ENCODE measurements around the gene CFHR5.

Gene CFHR5

GRCh38 chr1:197013234-197013633 is 35.9 kb downstream of the CFHR5 start:
- Histone ChIP-seq H2AK5ac (ENCODE audit: low read length) (no peak overlapping the region), H3K27me3 (ENCODE audit: insufficient read depth, low read length) (no peaks in the 10 kb centered on the region), H2BK12ac (ENCODE audit: low read length) (no peak overlapping the region), H3K36me3 (ENCODE audit: control insufficient read depth in 1 of 2, insufficient read depth in 2 of 2, low read length in 2 of 2) (no peaks in the 10 kb centered on the region), H3K79me2 (ENCODE audit: control insufficient read depth, insufficient read depth, low read length, poor library complexity) (no peaks in the 10 kb centered on the region), H2BK120ac (ENCODE audit: insufficient read depth, low read length, poor library complexity) (no peak overlapping the region), H3K18ac (ENCODE audit: low read length) (no peak overlapping the region), H3K9ac (ENCODE audit: low read length) (no peak overlapping the region), H4K12ac (ENCODE audit: low read depth, low read length) (no peak overlapping the region), H3K4me3 (ENCODE audit: low read depth, low read length) (no peak overlapping the region), H4K8ac (ENCODE audit: low read depth, low read length) (no peak overlapping the region), H3K9me3 (ENCODE audit: insufficient read depth, low read depth, low read length) (no peaks in the 10 kb centered on the region), H4K91ac (ENCODE audit: low read depth, low read length) (no peak overlapping the region), H3K27ac (ENCODE audit: low read depth, low read length) (no peak overlapping the region), H2AFZ (ENCODE audit: insufficient read depth, low read length, poor library complexity) (no peak overlapping the region), H3K4me2 (ENCODE audit: low read length) (no peak overlapping the region), H3K4ac (ENCODE audit: low read depth, low read length) (no peak overlapping the region), H3K4me1 (ENCODE audit: control insufficient read depth in 1 of 2, insufficient read depth in 2 of 2, low read length in 2 of 2) (no peaks in the 10 kb centered on the region), H3K14ac (ENCODE audit: low read length) (no peak overlapping the region), H3K79me1 (ENCODE audit: low read length) (no peaks in the 10 kb centered on the region), H3K23ac (ENCODE audit: low read length) (no peak overlapping the region), H2BK5ac (ENCODE audit: low read depth, low read length, poor library complexity) (no peak overlapping the region)
- no CpG with 5 or more reads among the region's 3 CpGs for WGBS (ENCODE audit: extremely low coverage, insufficient coverage, insufficient read length)
- no peak for DNase-seq

- no peak overlapping the region for H2BK5ac ChIP-seq (ENCODE audit: low read depth, low read length, poor library complexity)
- no peak overlapping the region for H3K14ac ChIP-seq (ENCODE audit: low read length)
- H3K4ac ChIP-seq (ENCODE audit: low read depth, low read length), result no peak overlapping the region
- no peak overlapping the region for H2AK5ac ChIP-seq (ENCODE audit: low read length)
- no peak overlapping the region for H4K12ac ChIP-seq (ENCODE audit: low read depth, low read length)
- no peak overlapping the region for H4K8ac ChIP-seq (ENCODE audit: low read depth, low read length)
- H3K9ac ChIP-seq (ENCODE audit: low read length), result no peak overlapping the region
- no CpG with 5 or more reads among the region's 1 CpG for WGBS (ENCODE audit: extremely low coverage, insufficient coverage, insufficient read length)
- no peaks in the 10 kb centered on the region for H3K27me3 ChIP-seq (ENCODE audit: insufficient read depth, low read length)
- no peak overlapping the region for H3K18ac ChIP-seq (ENCODE audit: low read length)
- H3K23ac ChIP-seq (ENCODE audit: low read length), result no peak overlapping the region
- no peak for DNase-seq
- H2BK12ac ChIP-seq (ENCODE audit: low read length), result no peak overlapping the region
- no peaks in the 10 kb centered on the region for H3K79me2 ChIP-seq (ENCODE audit: control insufficient read depth, insufficient read depth, low read length, poor library complexity)
- H3K27ac ChIP-seq (ENCODE audit: low read depth, low read length), result no peak overlapping the region
- H4K91ac ChIP-seq (ENCODE audit: low read depth, low read length), result no peak overlapping the region
- H3K36me3 ChIP-seq (ENCODE audit: control insufficient read depth in 1 of 2, insufficient read depth in 2 of 2, low read length in 2 of 2), result no peaks in the 10 kb centered on the region
- no peaks in the 10 kb centered on the region for H3K9me3 ChIP-seq (ENCODE audit: insufficient read depth, low read depth, low read length)
- H3K4me3 ChIP-seq (ENCODE audit: low read depth, low read length), result no peak overlapping the region
- no peaks in the 10 kb centered on the region for H3K79me1 ChIP-seq (ENCODE audit: low read length)
- no peak overlapping the region for H3K4me2 ChIP-seq (ENCODE audit: low read length)
- H2BK120ac ChIP-seq (ENCODE audit: insufficient read depth, low read length, poor library complexity), result no peak overlapping the region
- no peaks in the 10 kb centered on the region for H3K4me1 ChIP-seq (ENCODE audit: control insufficient read depth in 1 of 2, insufficient read depth in 2 of 2, low read length in 2 of 2)
- no peak overlapping the region for H2AFZ ChIP-seq (ENCODE audit: insufficient read depth, low read length, poor library complexity)
Measured at GRCh38 chr1:197016751-197017150, 39.4 kb downstream of the CFHR5 start.

- Histone ChIP-seq H3K18ac (ENCODE audit: low read length) (no peak overlapping the region), H2BK5ac (ENCODE audit: low read depth, low read length, poor library complexity) (no peak overlapping the region)
Measured at GRCh38 chr1:197017558-197018146, 40.3 kb downstream of the CFHR5 start.

GRCh38 chr1:197021716-197022115 is 44.4 kb downstream of the CFHR5 start:
- no peaks in the 10 kb centered on the region for H3K36me3 ChIP-seq (ENCODE audit: control insufficient read depth in 1 of 2, insufficient read depth in 2 of 2, low read length in 2 of 2)
- H3K79me2 ChIP-seq (ENCODE audit: control insufficient read depth, insufficient read depth, low read length, poor library complexity), result no peaks in the 10 kb centered on the region
- no peak overlapping the region for H3K9ac ChIP-seq (ENCODE audit: low read length)
- no peak overlapping the region for H3K18ac ChIP-seq (ENCODE audit: low read length)
- no CpG with 5 or more reads among the region's 4 CpGs for WGBS (ENCODE audit: extremely low coverage, insufficient coverage, insufficient read length)
- DNase-seq, result no peak
- H3K23ac ChIP-seq (ENCODE audit: low read length), result no peak overlapping the region
- no peak overlapping the region for H2AK5ac ChIP-seq (ENCODE audit: low read length)
- no peak overlapping the region for H2BK12ac ChIP-seq (ENCODE audit: low read length)
- no peak overlapping the region for H2AFZ ChIP-seq (ENCODE audit: insufficient read depth, low read length, poor library complexity)
- no peak overlapping the region for H2BK120ac ChIP-seq (ENCODE audit: insufficient read depth, low read length, poor library complexity)
- H3K14ac ChIP-seq (ENCODE audit: low read length), result no peak overlapping the region
- no peak overlapping the region for H3K4me3 ChIP-seq (ENCODE audit: low read depth, low read length)
- no peak overlapping the region for H4K91ac ChIP-seq (ENCODE audit: low read depth, low read length)
- no peaks in the 10 kb centered on the region for H3K9me3 ChIP-seq (ENCODE audit: insufficient read depth, low read depth, low read length)
- H2BK5ac ChIP-seq (ENCODE audit: low read depth, low read length, poor library complexity), result no peak overlapping the region
- no peak overlapping the region for H3K4ac ChIP-seq (ENCODE audit: low read depth, low read length)
- H3K27ac ChIP-seq (ENCODE audit: low read depth, low read length), result no peak overlapping the region
- no peaks in the 10 kb centered on the region for H3K4me1 ChIP-seq (ENCODE audit: control insufficient read depth in 1 of 2, insufficient read depth in 2 of 2, low read length in 2 of 2)
- no peaks in the 10 kb centered on the region for H3K79me1 ChIP-seq (ENCODE audit: low read length)
- no peaks in the 10 kb centered on the region for H3K27me3 ChIP-seq (ENCODE audit: insufficient read depth, low read length)
- H3K4me2 ChIP-seq (ENCODE audit: low read length), result no peak overlapping the region
- no peak overlapping the region for H4K12ac ChIP-seq (ENCODE audit: low read depth, low read length)
- H4K8ac ChIP-seq (ENCODE audit: low read depth, low read length), result no peak overlapping the region

More at GRCh38 chr1:197017558-197018146, 40.3 kb downstream of the CFHR5 start:
- H3K36me3 ChIP-seq (ENCODE audit: control insufficient read depth in 1 of 2, insufficient read depth in 2 of 2, low read length in 2 of 2), result no peaks in the 10 kb centered on the region
- H3K9me3 ChIP-seq (ENCODE audit: insufficient read depth, low read depth, low read length), result no peaks in the 10 kb centered on the region
- no peaks in the 10 kb centered on the region for H3K79me2 ChIP-seq (ENCODE audit: control insufficient read depth, insufficient read depth, low read length, poor library complexity)
- H3K23ac ChIP-seq (ENCODE audit: low read length), result no peak overlapping the region
- no peak overlapping the region for H2AK5ac ChIP-seq (ENCODE audit: low read length)
- no peaks in the 10 kb centered on the region for H3K79me1 ChIP-seq (ENCODE audit: low read length)
- no peak overlapping the region for H2AFZ ChIP-seq (ENCODE audit: insufficient read depth, low read length, poor library complexity)
- no CpG with 5 or more reads among the region's 8 CpGs for WGBS (ENCODE audit: extremely low coverage, insufficient coverage, insufficient read length)
- H4K8ac ChIP-seq (ENCODE audit: low read depth, low read length), result no peak overlapping the region
- H3K27me3 ChIP-seq (ENCODE audit: insufficient read depth, low read length), result no peaks in the 10 kb centered on the region
- no peak overlapping the region for H4K12ac ChIP-seq (ENCODE audit: low read depth, low read length)
- H3K27ac ChIP-seq (ENCODE audit: low read depth, low read length), result no peak overlapping the region
- H3K14ac ChIP-seq (ENCODE audit: low read length), result no peak overlapping the region
- H2BK12ac ChIP-seq (ENCODE audit: low read length), result no peak overlapping the region
- H4K91ac ChIP-seq (ENCODE audit: low read depth, low read length), result no peak overlapping the region
- no peak overlapping the region for H3K4me3 ChIP-seq (ENCODE audit: low read depth, low read length)
- H3K4me1 ChIP-seq (ENCODE audit: control insufficient read depth in 1 of 2, insufficient read depth in 2 of 2, low read length in 2 of 2), result no peaks in the 10 kb centered on the region
- no peak for DNase-seq
- H3K4me2 ChIP-seq (ENCODE audit: low read length), result no peak overlapping the region
- no peak overlapping the region for H2BK120ac ChIP-seq (ENCODE audit: insufficient read depth, low read length, poor library complexity)
- H3K9ac ChIP-seq (ENCODE audit: low read length), result no peak overlapping the region
- H3K4ac ChIP-seq (ENCODE audit: low read depth, low read length), result no peak overlapping the region

Measured in trophoblast cell (in vitro differentiated cells and primary cell).